GM12892 (cell line): Measurements from ENCODE around the gene AHNAK2.

Source experiments
- POLR2AphosphoS5 ChIP-seq: IDR thresholded peaks from 2 replicates; pipeline ENCODE4 v1.6.1; 2011; ENCODE audit warnings: low read depth, low read length, control low read depth
- TAF1 ChIP-seq: IDR thresholded peaks from 2 replicates; pipeline ENCODE4 v1.6.1; 2011; ENCODE audit warnings: low read depth, mild to moderate bottlenecking, control low read depth, low read length, borderline replicate concordance

GRCh38 chr14:104894331-104895206 is 83.6 kb downstream of the AHNAK2 start:
- no peak for TF ChIP-seq TAF1
- no peak for TF ChIP-seq POLR2AphosphoS5
